ENCODE measurements around the gene ZP2.
A peak's percentile ranks its signal among the peaks of the same experiment; 100 is the strongest.
"Not testable (repeated sequence)": the region's sequence is repeated elsewhere in the genome, so short reads cannot be mapped to it uniquely, and the experiment has no call there.

ZP2 gene

GRCh38 chr16:21218153-21218552 lies 6.8 kb upstream of the ZP2 start:
- FAIRE-seq (no peak), DNase-seq (ENCODE audit: insufficient read length, low spot score) (no peak)

- FAIRE-seq, result no peak
These were observed 5.7 kb upstream of the ZP2 start for GRCh38 chr16:21217121-21217520.

GRCh38 chr16:21214086-21214485 lies 2.7 kb upstream of the ZP2 start:
- FAIRE-seq (no peak), DNase-seq (ENCODE audit: insufficient read length, low spot score) (no peak)

More at GRCh38 chr16:21217121-21217520, 5.7 kb upstream of the ZP2 start:
- DNase-seq (ENCODE audit: insufficient read length, low spot score), result no peak

- FAIRE-seq (no peak), DNase-seq (ENCODE audit: insufficient read length, low spot score) (no peak)
These were observed 2.7 kb downstream of the ZP2 start for GRCh38 chr16:21208446-21209230.

- FAIRE-seq (no peak), DNase-seq (ENCODE audit: insufficient read length, low spot score) (no peak)
These were observed 4.8 kb downstream of the ZP2 start for GRCh38 chr16:21206550-21206949.

GRCh38 chr16:21205303-21205702 lies 6.1 kb downstream of the ZP2 start:
- DNase-seq (ENCODE audit: insufficient read length, low spot score) (no peak), FAIRE-seq (no peak)

- no peak for FAIRE-seq
These were observed 8.1 kb downstream of the ZP2 start for GRCh38 chr16:21203155-21203797.

GRCh38 chr16:21199607-21200218 lies 11.7 kb downstream of the ZP2 start:
- FAIRE-seq (no peak), DNase-seq (ENCODE audit: insufficient read length, low spot score) (no peak)

More at GRCh38 chr16:21203155-21203797, 8.1 kb downstream of the ZP2 start:
- no peak for DNase-seq (ENCODE audit: insufficient read length, low spot score)

- FAIRE-seq (no peak), DNase-seq (ENCODE audit: insufficient read length, low spot score) (no peak)
These were observed 13.8 kb downstream of the ZP2 start for GRCh38 chr16:21197621-21198020.

- no peak for FAIRE-seq
- DNase-seq (ENCODE audit: insufficient read length, low spot score), result no peak
These were observed 14.3 kb downstream of the ZP2 start for GRCh38 chr16:21197112-21197511.

- not testable (repeated sequence) for FAIRE-seq; DNase-seq (ENCODE audit: insufficient read length, low spot score)
These were observed 16.0 kb downstream of the ZP2 start for GRCh38 chr16:21195330-21195729.

- DNase-seq (ENCODE audit: insufficient read length, low spot score) (no peak), FAIRE-seq (peak; percentile 11)
These were observed 16.5 kb downstream of the ZP2 start for GRCh38 chr16:21194771-21195301.

- FAIRE-seq (no peak), DNase-seq (ENCODE audit: insufficient read length, low spot score) (no peak)
These were observed 18.4 kb downstream of the ZP2 start for GRCh38 chr16:21192991-21193390.

GRCh38 chr16:21190599-21190998 lies 20.8 kb downstream of the ZP2 start:
- DNase-seq (ENCODE audit: insufficient read length, low spot score) (no peak), FAIRE-seq (no peak)

- FAIRE-seq (no peak), DNase-seq (ENCODE audit: insufficient read length, low spot score) (no peak)
These were observed 21.4 kb downstream of the ZP2 start for GRCh38 chr16:21190013-21190412.

GRCh38 chr16:21189311-21189710 lies 22.1 kb downstream of the ZP2 start:
- no peak for DNase-seq (ENCODE audit: insufficient read length, low spot score)
- FAIRE-seq, result no peak

- no peak for DNase-seq (ENCODE audit: insufficient read length, low spot score)
- no peak for FAIRE-seq
These were observed 25.1 kb downstream of the ZP2 start for GRCh38 chr16:21186326-21186691.

GRCh38 chr16:21185659-21186325 lies 25.6 kb downstream of the ZP2 start:
- FAIRE-seq, result no peak
- DNase-seq (ENCODE audit: insufficient read length, low spot score), result no peak

- FAIRE-seq, result no peak
- no peak for DNase-seq (ENCODE audit: insufficient read length, low spot score)
These were observed 26.5 kb downstream of the ZP2 start for GRCh38 chr16:21184834-21185233.

- no peak for FAIRE-seq
- no peak for DNase-seq (ENCODE audit: insufficient read length, low spot score)
These were observed 27.4 kb downstream of the ZP2 start for GRCh38 chr16:21183995-21184394.

- no peak for DNase-seq (ENCODE audit: insufficient read length, low spot score)
- FAIRE-seq, result no peak
These were observed 31.4 kb downstream of the ZP2 start for GRCh38 chr16:21179983-21180365.
